HepG2 (cell line): ENCODE results near the gene CDK6. TPM values are rescaled to one million over a fixed set of nuclear protein-coding genes. Genes with fewer than 3 reads are reported as not detected.

Experiments
- CREB1 ChIP-seq, 2 experiments: fragments of 450-650 bp in 1 of 2; IDR thresholded peaks; 2 replicates each; pipeline ENCODE4 v1.6.1; 2016 to 2017; ENCODE audit warnings: control low read depth in 1 of 2, mild to moderate bottlenecking in 1 of 2, missing compliant biosample characterization in 1 of 2, missing genetic modification characterization in 1 of 2
- CREM ChIP-seq, 2 experiments: sonication (generic) in 1 of 2; formaldehyde crosslinking in 1 of 2; IDR thresholded peaks; 2 replicates each; pipeline versions ENCODE4 v1.4.0 to v1.6.1; 2016 to 2020; ENCODE audit warnings: antibody characterized with exemption in 1 of 2, mild to moderate bottlenecking in 1 of 2, missing genetic modification reagents in 1 of 2
- MAX ChIP-seq: IDR thresholded peaks from 2 replicates; pipeline ENCODE4 v1.6.1; 2012; ENCODE audit warnings: inconsistent platforms
- MEIS1 ChIP-seq: sonication (generic); formaldehyde crosslinking; IDR thresholded peaks from 2 replicates; pipeline ENCODE4 v1.9.0; 2021; ENCODE audit warnings: mild to moderate bottlenecking, missing genetic modification reagents, moderate library complexity, borderline replicate concordance
- NFKB2 ChIP-seq: sonication (generic); formaldehyde crosslinking; IDR thresholded peaks from 2 replicates; pipeline ENCODE4 v1.4.0; 2020; ENCODE audit warnings: missing genetic modification reagents, borderline replicate concordance
- NKX3-1 ChIP-seq: sonication (generic); formaldehyde crosslinking; IDR thresholded peaks from 2 replicates; pipeline ENCODE4 v1.5.0; 2020; ENCODE audit warnings: missing genetic modification reagents
- RBFOX2 ChIP-seq: fragments of 200-400 bp; formaldehyde crosslinking; IDR thresholded peaks from 2 replicates; pipeline ENCODE4 v1.6.1; 2017; ENCODE audit warnings: low read depth, mild to moderate bottlenecking, low read length
- ZFP91 ChIP-seq: sonication (generic); formaldehyde crosslinking; IDR thresholded peaks from 2 replicates; pipeline ENCODE4 v1.9.0; 2022; ENCODE audit warnings: missing genetic modification reagents, mild to moderate bottlenecking, borderline replicate concordance
- ZNF281 ChIP-seq: sonication (generic); formaldehyde crosslinking; IDR thresholded peaks from 2 replicates; pipeline ENCODE4 v1.4.0; 2020; ENCODE audit warnings: missing genetic modification reagents, borderline replicate concordance
- ZNF646 ChIP-seq: sonication (generic); formaldehyde crosslinking; IDR thresholded peaks from 2 replicates; pipeline ENCODE4 v1.9.0; 2021; ENCODE audit warnings: mild to moderate bottlenecking, missing genetic modification reagents
- ZNF687 ChIP-seq: sonication (generic); formaldehyde crosslinking; IDR thresholded peaks from 2 replicates; pipeline ENCODE4 v1.5.1; 2020; ENCODE audit warnings: mild to moderate bottlenecking, missing genetic modification reagents, moderate library complexity
- ZNF878 ChIP-seq: sonication (generic); formaldehyde crosslinking; IDR thresholded peaks from 2 replicates; pipeline ENCODE4 v1.8.1; 2023; ENCODE audit warnings: mild to moderate bottlenecking, missing genetic modification reagents, moderate library complexity
- polyA plus RNA-seq, 8 experiments: library from polyadenylated mRNA; depleted of rRNA in 3 of 8; stranded (reverse) in 7 of 8; unstranded in 1 of 8; fragments of >200 nt; fragmentation: Illumina TruSeq in 4 of 8; extraction: Trizol in 4 of 8; gene quantifications; 2 replicates each; pipeline versions ENCODE4 v1.2.1 to v1.2.3, GENCODE V29; 2011 to 2016; ENCODE audit warnings: low read depth in 4 of 8, missing spikeins in 1 of 8, mixed read lengths in 1 of 8; ENCODE audit not compliant: insufficient read depth in 1 of 8
- total RNA-seq, 5 experiments: library from RNA; depleted of rRNA; stranded (reverse); fragments of >200 nt; fragmentation: Illumina TruSeq; extraction: Trizol; gene quantifications; 2 replicates each; pipeline ENCODE4 v1.2.3, GENCODE V29; 2016; ENCODE audit warnings: low read depth in 1 of 5

CDK6 gene
- total and polyA plus RNA-seq, 2 of the 13 experiments (the other 11 are each of a cell fraction or from before 2014, with no cell fraction given): 34.6 to 90.8 TPM

- TF ChIP-seq ZNF646 (CRISPR knock-in tag): no peak
- no peak for TF ChIP-seq CREB1 (IDR thresholded peaks at IDR 0.05)
- TF ChIP-seq CREB1 (CRISPR knock-in tag; IDR thresholded peaks at IDR 0.05): no peak
- no peak for TF ChIP-seq MAX
- TF ChIP-seq ZNF687 (CRISPR knock-in tag): peak; percentile 11
- TF ChIP-seq RBFOX2: peak; percentile 7
- no peak for TF ChIP-seq MEIS1 (CRISPR knock-in tag)
- TF ChIP-seq ZNF878 (CRISPR knock-in tag): 0 out of 2 replicates have a peak, but pooled peaks have one; percentile 0
- TF ChIP-seq NFKB2 (CRISPR knock-in tag): no peak
- TF ChIP-seq CREM (IDR thresholded peaks at IDR 0.05): 0 out of 2 replicates have a peak, but pooled peaks have one; percentile 14
- no peak for TF ChIP-seq CREM (CRISPR knock-in tag; IDR thresholded peaks at IDR 0.05)
- peak; percentile 20; the same call in 1 of the 2 replicates for TF ChIP-seq ZFP91 (CRISPR knock-in tag)
- TF ChIP-seq NKX3-1: 0 out of 2 replicates have a peak, but pooled peaks have one; percentile 7
- no peak for TF ChIP-seq ZNF281 (CRISPR knock-in tag)
Measured at GRCh38 chr7:92835851-92836488, 403 bp downstream of the CDK6 start (continued).
